Chondrocyte (in vitro differentiated cells): ENCODE measurements around the gene NEK1. TPM values are rescaled to one million over a fixed set of nuclear protein-coding genes. Genes with fewer than 3 reads are reported as not detected.

Source experiments
- DNase-seq: peaks from one replicate; pipeline ENCODE4 v3.0.0; 2021; ENCODE audit warnings: mixed read lengths, low spot score
- H3K27ac Mint-ChIP-seq: one replicate; pipeline ENCODE4 v1.8.0; 2021; ENCODE audit warnings: mild to moderate bottlenecking, moderate library complexity, mixed read lengths; ENCODE audit not compliant: unreplicated experiment
- H3K27me3 Mint-ChIP-seq: 2 replicates; pipeline ENCODE4 v1.8.0; 2021; ENCODE audit warnings: low read depth, mixed read lengths
- H3K36me3 Mint-ChIP-seq: 2 replicates; pipeline ENCODE4 v1.8.0; 2021; ENCODE audit warnings: low read depth, mixed read lengths
- H3K4me1 Mint-ChIP-seq: 2 replicates; pipeline ENCODE4 v1.8.0; 2021; ENCODE audit warnings: low read depth, mild to moderate bottlenecking, mixed read lengths
- H3K4me3 Mint-ChIP-seq: one replicate; pipeline ENCODE4 v1.8.0; 2021; ENCODE audit warnings: mild to moderate bottlenecking, moderate library complexity, mixed read lengths; ENCODE audit not compliant: unreplicated experiment
- H3K9me3 Mint-ChIP-seq: 2 replicates; pipeline ENCODE4 v1.8.0; 2021; ENCODE audit warnings: low read depth, mixed read lengths
- total RNA-seq: library from RNA; stranded (reverse); gene quantifications from 3 replicates; pipeline ENCODE4 v1.2.1, GENCODE V29; 2021
- TF ChIP-seq, protein P1 (sequence below): fragments of 200-600 bp; sonication (generic); IDR thresholded peaks from 2 replicates; pipeline ENCODE4 v1.5.0; 2021; ENCODE audit warnings: antibody characterized with exemption, mild to moderate bottlenecking, moderate library complexity

The NEK1 gene
- total RNA-seq, 1 donor from 2014 or later = 13.7 TPM

DNA sequence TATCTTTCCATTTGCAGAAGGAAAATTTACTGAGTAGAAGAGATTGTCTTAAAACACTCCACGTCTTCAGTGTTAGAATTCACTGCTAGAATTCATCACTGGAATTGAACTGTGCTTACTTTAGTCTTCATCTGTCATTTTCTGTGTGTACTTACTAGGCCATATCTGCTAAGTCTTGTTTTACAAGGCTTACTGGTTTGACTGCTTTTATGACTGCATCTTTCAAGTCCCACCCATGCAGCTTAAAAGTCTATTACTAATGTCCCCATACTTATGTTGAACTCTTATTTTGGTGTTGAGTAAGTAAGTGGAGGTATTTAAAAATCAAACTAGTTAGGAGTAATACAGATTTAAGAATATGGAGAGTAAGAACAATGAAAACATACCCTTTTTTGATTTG lies 22.6 kb upstream of the NEK1 start:
- no peak for DNase-seq
- no peaks in the 10 kb centered on the region for H3K27me3 Mint-ChIP-seq
- TF ChIP-seq, protein P1, sequence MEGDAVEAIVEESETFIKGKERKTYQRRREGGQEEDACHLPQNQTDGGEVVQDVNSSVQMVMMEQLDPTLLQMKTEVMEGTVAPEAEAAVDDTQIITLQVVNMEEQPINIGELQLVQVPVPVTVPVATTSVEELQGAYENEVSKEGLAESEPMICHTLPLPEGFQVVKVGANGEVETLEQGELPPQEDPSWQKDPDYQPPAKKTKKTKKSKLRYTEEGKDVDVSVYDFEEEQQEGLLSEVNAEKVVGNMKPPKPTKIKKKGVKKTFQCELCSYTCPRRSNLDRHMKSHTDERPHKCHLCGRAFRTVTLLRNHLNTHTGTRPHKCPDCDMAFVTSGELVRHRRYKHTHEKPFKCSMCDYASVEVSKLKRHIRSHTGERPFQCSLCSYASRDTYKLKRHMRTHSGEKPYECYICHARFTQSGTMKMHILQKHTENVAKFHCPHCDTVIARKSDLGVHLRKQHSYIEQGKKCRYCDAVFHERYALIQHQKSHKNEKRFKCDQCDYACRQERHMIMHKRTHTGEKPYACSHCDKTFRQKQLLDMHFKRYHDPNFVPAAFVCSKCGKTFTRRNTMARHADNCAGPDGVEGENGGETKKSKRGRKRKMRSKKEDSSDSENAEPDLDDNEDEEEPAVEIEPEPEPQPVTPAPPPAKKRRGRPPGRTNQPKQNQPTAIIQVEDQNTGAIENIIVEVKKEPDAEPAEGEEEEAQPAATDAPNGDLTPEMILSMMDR = no peak
- H3K4me3 Mint-ChIP-seq = no peak overlapping the region
- H3K9me3 Mint-ChIP-seq = no peaks in the 10 kb centered on the region
- peaks cover 12% of the 10 kb centered on the region for H3K36me3 Mint-ChIP-seq
- H3K4me1 Mint-ChIP-seq = peaks cover 4% of the 10 kb centered on the region
- no peak overlapping the region for H3K27ac Mint-ChIP-seq

DNA sequence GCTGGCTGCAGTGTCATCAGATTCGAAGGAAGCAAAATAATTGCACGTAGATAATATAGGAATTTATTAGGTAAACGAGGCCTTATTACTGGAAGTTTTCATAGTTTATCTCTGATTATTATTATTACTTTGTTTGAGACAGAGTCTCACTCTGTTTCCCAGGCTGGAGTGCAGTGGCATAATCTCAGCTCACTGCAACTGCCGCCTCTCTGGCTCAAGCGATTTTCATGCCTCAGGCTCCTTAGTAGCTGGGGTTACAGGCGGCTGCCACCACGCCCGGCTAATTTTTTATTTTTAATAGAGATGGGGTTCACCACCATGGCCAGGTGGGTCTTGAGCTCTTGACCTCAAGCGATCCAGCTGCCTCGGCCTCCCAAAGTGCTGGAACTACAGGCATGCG lies 20.5 kb upstream of the NEK1 start:
- Mint-ChIP-seq H3K27me3 (no peaks in the 10 kb centered on the region), H3K9me3 (no peaks in the 10 kb centered on the region), H3K4me3 (no peak overlapping the region), H3K27ac (no peak overlapping the region), H3K36me3 (peaks cover 9% of the 10 kb centered on the region), H3K4me1 (peaks cover 4% of the 10 kb centered on the region)
- TF ChIP-seq, protein P1 = no peak
- DNase-seq = no peak

DNA sequence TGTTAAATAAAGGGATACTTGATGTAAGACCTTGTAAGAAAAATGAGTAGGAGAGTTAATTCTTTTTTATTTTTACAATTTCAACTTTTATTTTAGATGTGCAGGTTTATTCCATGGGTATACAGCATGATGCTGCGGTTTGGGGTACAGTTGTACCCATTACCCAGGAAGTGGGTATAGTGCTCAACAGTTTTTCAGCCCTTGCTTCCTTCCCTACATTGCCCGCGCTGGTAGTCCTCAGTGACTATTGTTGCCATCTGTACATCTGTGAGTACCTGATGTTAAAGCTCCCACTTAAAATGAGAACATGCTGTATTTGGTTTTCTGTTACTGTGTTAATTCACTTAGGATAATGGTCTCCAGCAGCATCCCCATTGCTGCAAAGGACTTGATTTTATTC lies 17.7 kb upstream of the NEK1 start:
- Mint-ChIP-seq H3K9me3 (no peaks in the 10 kb centered on the region), H3K4me1 (peaks cover 4% of the 10 kb centered on the region), H3K4me3 (no peak overlapping the region), H3K27ac (no peak overlapping the region), H3K27me3 (no peaks in the 10 kb centered on the region), H3K36me3 (peaks cover 2% of the 10 kb centered on the region)
- DNase-seq = no peak
- TF ChIP-seq, protein P1 = no peak

DNA sequence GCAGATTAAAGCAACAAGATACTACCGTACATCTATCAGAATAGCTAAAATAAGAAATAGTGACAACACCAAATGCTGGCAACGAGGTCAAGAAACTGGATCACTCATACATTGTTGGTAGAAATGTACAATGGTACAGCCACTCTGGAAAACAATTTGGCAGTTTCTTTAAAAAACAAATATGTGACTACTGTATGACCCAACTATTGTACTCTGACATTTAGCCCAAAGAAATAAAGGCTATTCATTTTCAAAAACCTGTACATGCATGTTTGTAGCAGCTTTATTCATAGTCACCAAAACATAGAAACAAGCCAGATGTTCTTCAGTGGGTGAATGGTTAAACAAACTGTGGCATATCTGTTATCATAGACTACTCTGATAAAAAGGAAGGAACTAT lies 16.2 kb upstream of the NEK1 start:
- Mint-ChIP-seq H3K36me3 (peaks cover 2% of the 10 kb centered on the region), H3K27ac (no peak overlapping the region), H3K9me3 (no peaks in the 10 kb centered on the region), H3K27me3 (no peaks in the 10 kb centered on the region), H3K4me3 (no peak overlapping the region), H3K4me1 (peaks cover 6% of the 10 kb centered on the region)
- no peak for DNase-seq
- TF ChIP-seq, protein P1 = no peak

DNA sequence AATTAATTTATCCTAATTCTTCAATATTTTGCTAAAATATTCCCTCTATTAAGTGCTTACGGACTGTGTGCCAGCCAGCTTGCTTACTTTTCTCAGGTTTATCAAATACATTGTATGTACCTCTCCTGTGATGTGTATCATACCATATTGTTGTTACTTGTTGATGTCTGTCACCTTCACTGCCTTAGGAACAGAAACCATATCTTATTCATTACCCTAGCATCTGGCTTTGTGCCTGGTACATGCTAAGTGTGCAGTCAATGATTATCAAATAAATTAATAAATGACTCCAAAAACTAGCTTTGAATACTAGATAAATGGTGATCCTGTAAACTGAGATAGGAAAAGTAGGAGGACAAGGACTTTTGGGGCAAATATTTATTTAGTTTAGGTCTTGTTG lies 14.9 kb upstream of the NEK1 start:
- peaks cover 17% of the 10 kb centered on the region for H3K4me1 Mint-ChIP-seq
- no peak for DNase-seq
- TF ChIP-seq, protein P1 = no peak
- H3K9me3 Mint-ChIP-seq = no peaks in the 10 kb centered on the region
- H3K27me3 Mint-ChIP-seq = no peaks in the 10 kb centered on the region
- H3K36me3 Mint-ChIP-seq = peaks cover 2% of the 10 kb centered on the region
- H3K4me3 Mint-ChIP-seq = no peak overlapping the region
- H3K27ac Mint-ChIP-seq = no peak overlapping the region
